HEK293 (cell line): ENCODE measurements around the gene EDDM13.

Experiments
- SCRT1 ChIP-seq: fragments of 450-650 bp; formaldehyde crosslinking; IDR thresholded peaks from 2 replicates; pipeline ENCODE4 v1.5.1; 2016; ENCODE audit warnings: missing biosample characterization, missing genetic modification characterization, borderline replicate concordance
- SP2 ChIP-seq: fragments of 450-650 bp; formaldehyde crosslinking; IDR thresholded peaks from 2 replicates; pipeline ENCODE4 v1.5.1; 2016; ENCODE audit warnings: missing biosample characterization, missing genetic modification characterization
- ZNF121 ChIP-seq: fragments of 450-650 bp; formaldehyde crosslinking; IDR thresholded peaks from 2 replicates; pipeline ENCODE4 v1.5.1; 2016; ENCODE audit warnings: missing biosample characterization, missing genetic modification characterization

GRCh38 chr19:56263319-56263718 lies 9.2 kb upstream of the EDDM13 start:
- TF ChIP-seq SCRT1 (tag by site-specific recombination) (no peak), SP2 (no peak), ZNF121 (tag by site-specific recombination) (no peak)
